Heart left ventricle (tissue), 13 donors: ENCODE results near the gene RASGEF1C.

Source experiments
- POLR2A ChIP-seq, 2 donors: fragments of 450-650 bp; IDR thresholded peaks; one replicate each; pipeline ENCODE4 v1.6.1; 2017; ENCODE audit warnings: antibody characterized with exemption in 2 of 2, mild to moderate bottlenecking in 2 of 2, moderate library complexity in 2 of 2
- TF ChIP-seq, protein P1 (sequence below), 12 donors: fragments of 200-600 bp; sonication (generic) in 4 of 12; IDR thresholded peaks; one replicate each; pipeline versions ENCODE4 v1.5.0 to v1.8.0; 2018 to 2022; ENCODE audit warnings: antibody characterized with exemption in 12 of 12, mild to moderate bottlenecking in 5 of 12
- donor health status: ischemic (EF 13 %, LVEDD 7.1; RV severe dilation, severe dysfunction).
- donor health status: DM: no; HTN: yes; CAD: no.
- donor health status: DM: no; HTN: no; CAD: no.
- donor health status: ischemic (EF 25% LVEDD 6.9; RV normal size, moderate dysfunction).
- donor health status: ischemic (EF 25% LVEDD 5.7; RV mildly dilated, moderate dysfunction).
- donor health status: ischemic (EF 35%, LVEDD 5.7; RV mildly dilated, moderate dysfunction).
- donor health status: nonischemic (EF 11% LVEDD 7.7; RV severe dilation, severe dysfunction).
- donor health status: DM: yes; HTN: yes; CAD: no.
- donor health status: PGD.
- donor health status: ischemic (EF 29% LVEDD 5.4; RV normal size, mild dysfunction).
- donor health status: nonischemic (EF 23%, LVEDD 6.1; RV moderate dilation, normal function).

DNA sequence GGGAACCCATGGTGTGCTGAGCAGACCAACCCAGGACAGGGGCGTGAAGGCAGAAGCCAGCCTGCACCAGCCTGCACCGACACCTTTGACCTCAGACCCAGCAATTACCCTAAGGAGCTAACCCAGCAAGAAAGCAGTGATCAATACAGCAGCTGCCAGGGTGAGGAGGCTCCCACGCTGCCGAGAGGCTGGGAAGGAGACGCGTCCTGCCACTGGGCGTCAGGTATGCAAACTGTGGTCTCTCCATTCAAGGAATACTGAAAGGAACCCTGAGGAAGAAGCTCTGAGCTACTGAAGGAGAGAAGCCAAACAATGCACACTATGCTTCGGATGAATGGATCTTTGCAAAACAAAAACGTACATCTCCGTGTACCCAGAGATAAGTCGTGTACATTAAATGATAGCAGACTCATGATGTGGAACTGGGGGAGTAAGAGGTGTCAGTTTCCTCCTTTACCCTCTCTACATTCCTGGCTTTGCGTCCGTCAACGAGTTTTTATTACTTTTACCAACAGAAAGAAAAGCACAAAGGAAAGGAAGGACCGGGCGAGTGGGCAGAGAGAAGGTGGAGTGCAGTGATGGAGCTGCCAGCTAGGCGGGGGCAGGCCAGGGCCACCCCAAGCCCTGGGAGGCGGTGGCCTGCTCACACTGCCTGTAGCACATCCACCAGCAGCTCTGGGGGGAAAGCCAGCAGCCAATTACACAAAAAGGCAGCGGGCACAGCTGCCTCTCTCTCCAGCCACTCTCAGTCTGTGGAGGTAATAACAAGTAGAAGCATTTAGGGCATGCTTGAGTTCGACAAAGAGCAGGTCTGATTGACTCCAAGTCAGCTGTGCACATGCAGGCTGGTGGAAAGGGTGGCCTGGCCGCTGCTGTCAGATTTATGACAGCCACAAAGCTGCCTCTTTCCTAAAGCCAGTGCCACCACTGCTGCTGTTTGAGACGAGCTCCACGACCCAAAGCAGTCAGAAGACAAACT, 29.3 kb downstream of the RASGEF1C start:
- TF ChIP-seq, protein P1, sequence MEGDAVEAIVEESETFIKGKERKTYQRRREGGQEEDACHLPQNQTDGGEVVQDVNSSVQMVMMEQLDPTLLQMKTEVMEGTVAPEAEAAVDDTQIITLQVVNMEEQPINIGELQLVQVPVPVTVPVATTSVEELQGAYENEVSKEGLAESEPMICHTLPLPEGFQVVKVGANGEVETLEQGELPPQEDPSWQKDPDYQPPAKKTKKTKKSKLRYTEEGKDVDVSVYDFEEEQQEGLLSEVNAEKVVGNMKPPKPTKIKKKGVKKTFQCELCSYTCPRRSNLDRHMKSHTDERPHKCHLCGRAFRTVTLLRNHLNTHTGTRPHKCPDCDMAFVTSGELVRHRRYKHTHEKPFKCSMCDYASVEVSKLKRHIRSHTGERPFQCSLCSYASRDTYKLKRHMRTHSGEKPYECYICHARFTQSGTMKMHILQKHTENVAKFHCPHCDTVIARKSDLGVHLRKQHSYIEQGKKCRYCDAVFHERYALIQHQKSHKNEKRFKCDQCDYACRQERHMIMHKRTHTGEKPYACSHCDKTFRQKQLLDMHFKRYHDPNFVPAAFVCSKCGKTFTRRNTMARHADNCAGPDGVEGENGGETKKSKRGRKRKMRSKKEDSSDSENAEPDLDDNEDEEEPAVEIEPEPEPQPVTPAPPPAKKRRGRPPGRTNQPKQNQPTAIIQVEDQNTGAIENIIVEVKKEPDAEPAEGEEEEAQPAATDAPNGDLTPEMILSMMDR (IDR thresholded peaks at IDR 0.05), result no peak
- TF ChIP-seq POLR2A (IDR thresholded peaks at IDR 0.05), result no peak
